GM11168 (cell line): ENCODE measurements around the gene PAQR8.

ENCODE experiments used
- in situ Hi-C: fragments of 300-500 bp; cut with MboI; formaldehyde crosslinking; loops from one replicate; pipeline ENCODE4 v1.12.0; 2022; ENCODE audit warnings: low sequenced_read_pairs; ENCODE audit not compliant: unreplicated experiment

The PAQR8 gene, protein sequence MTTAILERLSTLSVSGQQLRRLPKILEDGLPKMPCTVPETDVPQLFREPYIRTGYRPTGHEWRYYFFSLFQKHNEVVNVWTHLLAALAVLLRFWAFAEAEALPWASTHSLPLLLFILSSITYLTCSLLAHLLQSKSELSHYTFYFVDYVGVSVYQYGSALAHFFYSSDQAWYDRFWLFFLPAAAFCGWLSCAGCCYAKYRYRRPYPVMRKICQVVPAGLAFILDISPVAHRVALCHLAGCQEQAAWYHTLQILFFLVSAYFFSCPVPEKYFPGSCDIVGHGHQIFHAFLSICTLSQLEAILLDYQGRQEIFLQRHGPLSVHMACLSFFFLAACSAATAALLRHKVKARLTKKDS

DNA sequence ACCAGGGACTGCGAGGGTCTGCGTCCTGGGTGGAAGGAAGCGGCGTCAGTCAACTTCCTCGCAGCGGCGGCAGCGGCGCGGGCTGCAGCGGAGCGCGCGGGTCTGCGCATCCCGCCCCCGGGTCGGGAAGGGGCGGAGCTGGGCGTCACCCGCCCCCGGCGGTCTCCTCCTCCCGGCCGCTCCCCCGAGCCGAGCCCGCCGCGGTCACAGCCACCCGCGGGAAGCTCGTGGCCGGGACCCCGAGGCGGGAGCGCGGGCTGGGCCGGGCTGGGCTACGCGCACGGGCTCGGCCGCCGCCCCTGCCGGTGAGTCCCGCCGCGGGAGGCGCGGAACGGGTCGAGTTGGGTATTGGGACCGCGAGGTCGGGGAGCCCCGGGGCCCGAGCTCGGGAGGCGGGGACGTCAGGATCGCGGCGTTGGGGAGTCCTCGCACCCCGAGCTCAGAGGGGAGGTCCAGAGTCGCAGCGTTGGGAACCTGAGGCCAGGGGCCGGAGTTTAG, at the start of gene PAQR8:
Gene PAQR8, plus strand, starts transcription at position 207 of the 498 bp plus-strand sequence. CDS start 41,063 bp downstream, outside the sequence.
- in situ Hi-C loops: no loop called here

DNA sequence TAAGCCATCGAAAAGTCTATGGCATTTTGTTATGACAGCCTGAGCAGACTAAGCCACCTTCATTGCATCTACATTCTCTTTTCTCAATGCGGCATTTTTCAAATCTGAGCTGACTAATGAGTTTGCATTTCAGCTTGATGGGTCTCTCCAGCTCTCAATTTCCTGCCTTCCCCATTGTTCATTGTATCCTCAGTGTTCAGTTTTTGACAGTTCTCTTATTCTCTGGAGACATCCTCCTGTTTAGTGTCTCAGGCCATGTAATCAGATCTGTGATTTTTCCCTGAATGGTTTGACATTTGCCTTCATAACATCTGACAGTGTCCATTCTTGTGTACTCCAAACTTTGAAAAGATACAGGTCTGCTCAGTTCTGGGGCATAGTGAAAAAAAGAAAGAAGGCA, 49.5 kb upstream of the PAQR8 start:
- in situ Hi-C loops: no loop called here

DNA sequence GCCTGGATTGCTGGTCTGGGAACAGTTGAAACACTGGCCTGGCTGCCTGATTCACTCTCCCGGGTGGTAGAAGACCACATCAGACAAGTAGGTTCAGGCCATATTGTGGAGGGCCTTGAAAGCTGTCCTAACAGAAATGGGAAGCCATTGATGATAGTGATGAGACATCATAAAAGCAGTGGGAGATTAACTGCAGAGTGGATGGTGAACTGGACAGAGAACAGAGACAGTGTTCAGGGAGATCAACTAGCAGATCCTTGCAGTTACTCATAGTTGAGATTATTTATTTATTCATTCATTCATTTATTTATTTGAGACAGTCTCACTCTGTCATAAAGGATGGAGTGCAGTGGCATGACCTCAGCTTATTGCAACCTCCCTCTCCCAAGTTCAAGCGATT, 47.2 kb upstream of the PAQR8 start:
- in situ Hi-C loops: no loop called here

DNA sequence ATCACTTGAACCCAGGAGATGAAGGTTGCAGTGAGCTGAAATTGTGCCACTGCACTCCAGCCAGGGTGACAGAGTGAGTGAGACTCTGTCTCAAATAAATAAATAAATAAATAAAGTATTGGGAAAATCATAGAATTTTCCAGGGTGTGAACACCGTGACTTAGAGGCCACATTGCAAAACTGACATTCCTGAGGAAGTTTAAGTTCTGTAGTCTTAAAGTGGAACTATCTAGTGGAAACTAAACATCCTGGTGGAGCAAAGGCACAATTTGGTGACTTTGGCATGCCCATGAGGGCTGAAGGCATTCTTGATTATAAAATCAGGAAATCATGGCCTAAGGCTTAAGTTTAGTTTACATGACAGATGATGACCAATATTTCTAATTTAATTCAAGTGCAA, 44.7 kb upstream of the PAQR8 start:
- in situ Hi-C loops: no loop called here

DNA sequence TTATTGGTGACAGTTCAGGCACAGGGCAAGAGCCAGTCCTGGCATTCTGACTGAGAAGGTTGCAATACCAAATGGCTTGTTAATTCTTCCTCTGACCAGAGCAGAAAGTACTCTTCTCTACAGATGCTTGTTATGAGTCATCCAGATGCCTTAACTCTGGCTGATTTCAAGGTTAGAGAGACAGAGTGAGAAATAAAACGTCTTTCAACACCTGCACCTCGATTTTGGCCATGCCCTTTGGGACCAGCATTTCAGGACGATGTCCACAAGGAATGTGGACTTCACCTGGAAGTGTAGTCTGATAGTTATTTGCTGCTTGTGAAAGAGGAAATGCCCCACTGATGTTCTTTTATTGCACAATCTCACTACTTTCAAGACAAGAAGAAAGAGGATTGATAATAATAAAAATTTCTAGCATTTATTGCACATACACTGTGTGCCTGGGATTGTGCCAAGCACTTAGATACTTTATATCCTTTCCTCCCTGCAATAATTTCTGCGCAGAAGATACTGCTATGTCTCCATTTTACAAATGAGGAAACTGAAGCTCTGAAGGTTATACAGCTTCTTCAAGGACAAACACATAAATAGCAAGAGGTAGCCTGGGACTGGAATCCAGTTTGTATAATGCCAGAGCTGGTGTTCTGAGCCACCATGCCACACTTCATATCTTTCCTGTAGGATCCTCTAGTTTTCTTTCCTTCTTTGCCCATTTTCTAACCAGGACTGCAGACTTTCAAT, 43.9 kb upstream of the PAQR8 start:
- in situ Hi-C loops: no loop called here

DNA sequence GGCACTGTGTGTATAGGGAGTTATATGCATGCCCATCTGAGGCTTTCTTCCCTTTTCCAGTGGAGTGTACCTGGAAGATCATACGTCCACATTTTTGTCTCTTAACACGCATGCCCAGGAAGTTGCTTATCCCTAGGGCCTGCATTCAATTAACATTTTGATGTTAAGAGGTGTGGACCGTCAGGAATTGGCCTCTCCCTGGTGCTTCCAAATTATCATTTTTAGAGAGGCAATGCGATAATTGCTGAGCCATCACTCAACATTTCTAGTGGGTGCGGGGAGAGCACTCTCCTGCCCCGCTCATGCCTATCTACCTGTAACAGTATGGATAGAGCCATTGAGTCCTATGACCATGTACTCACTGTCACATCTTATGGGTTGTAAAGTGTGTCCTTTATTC, 37.8 kb upstream of the PAQR8 start:
- in situ Hi-C loops: no loop called here

DNA sequence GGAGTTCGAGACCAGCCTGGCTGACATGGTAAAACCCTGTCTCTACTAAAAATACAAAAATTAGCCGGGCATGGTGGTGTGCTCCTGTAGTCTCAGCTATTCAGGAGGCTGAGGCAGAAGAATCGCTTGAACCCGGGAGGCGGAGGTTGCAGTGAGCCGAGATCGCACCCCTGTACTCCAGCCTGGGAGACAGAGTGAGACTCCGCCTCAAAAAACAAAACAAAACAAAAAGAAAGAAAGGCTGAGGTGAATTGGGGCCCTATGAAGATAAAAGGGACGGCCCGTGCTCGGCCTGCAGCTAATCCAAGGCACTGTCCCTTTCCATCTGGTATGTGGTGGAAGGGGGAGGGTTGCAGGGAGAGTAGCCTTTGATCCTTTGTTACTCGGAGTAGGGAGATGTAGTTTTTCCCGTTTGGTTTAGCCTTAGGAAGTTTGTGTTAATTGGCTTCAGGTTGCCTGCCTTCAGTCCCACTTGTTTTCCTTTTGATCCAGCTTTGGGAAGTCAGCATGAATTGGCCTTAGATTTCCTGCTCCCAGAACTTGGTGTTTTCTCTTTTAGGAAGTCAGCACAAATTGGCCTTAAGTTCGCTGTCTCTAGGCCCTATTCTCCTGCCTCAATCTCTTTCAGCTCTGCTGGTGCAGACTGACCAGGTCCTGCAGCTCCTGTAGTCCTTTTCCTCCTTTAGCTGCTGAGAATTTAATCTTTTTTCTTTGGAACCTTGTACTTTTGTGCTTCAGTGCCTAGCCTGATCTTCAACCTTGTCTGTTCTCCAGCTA, 36.1 kb upstream of the PAQR8 start:
- in situ Hi-C loops: no loop called here

DNA sequence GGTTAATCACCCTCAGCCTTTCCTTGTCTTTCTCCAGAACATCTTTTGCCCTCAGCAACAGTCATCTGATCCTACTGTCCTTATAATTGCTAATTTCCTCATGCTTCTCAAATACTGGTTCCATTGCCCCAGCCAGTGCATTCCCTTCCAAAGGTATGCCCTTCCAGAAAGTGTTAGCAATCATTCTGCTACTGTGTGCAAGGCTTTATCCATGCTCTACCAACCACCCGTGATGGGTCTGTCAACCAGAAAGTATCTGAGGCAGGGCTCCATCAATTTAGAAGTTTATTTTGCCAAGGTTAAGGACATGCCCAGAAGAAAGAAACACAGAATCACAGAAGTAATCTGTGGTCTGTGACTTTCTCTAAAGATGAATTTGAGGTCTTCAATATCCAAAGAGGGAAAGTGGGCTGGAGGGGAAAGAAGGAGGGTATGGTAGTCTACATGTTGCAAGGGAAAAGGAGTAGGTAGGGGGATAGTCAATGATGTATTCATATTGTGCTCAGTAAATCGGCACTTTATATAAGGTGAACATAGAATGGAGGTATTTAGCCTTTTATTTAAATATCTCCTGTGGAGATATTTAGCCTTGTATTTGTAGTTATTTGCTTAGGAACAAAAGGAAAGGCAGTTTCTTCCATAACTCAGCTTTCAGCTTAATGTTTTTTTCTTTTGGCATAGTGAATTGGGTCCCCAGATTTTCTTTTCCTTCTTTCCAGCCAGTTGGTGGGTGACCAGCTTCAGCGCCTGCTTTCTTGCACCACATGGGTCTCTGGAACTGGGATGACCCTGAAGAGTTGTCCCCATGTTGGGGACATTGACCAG, 35.2 kb upstream of the PAQR8 start:
- in situ Hi-C loops: no loop called here

DNA sequence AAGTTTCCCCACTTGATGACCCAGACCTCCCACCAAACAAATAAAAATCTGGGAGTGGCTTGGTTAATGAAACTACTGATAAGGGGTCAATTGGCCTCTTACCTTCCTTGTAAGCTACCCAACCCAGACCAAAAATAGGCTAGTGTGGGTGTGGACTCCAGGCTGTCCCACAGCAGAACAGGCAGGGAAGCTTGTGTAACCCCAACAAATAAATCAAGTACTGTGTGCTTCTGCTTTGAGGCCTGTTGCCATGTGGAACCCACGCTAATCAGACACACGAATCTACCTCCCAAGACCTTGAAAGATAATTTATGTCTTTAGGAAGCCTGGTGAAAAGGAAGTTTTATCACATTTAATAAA, 33.7 kb upstream of the PAQR8 start:
- in situ Hi-C loops: no loop called here

DNA sequence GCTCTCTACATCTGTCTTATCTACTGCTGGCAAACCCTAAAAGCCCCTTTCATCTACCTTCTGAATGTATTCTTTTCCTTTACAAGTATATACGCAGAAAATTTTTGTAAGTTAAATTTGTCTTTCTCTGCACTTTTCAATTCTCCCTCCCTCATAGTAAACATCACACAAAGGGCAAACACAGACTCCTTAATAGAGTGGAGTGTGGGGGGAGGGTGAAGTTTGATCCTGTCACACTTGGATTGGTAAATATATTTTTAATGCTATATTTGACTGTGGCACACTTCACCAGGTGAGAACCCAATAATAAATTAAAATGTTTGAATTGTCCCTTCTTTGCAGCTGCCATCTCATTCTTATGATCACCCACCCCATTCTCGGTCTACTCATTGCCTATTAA, 33.2 kb upstream of the PAQR8 start:
- in situ Hi-C loops: no loop called here

DNA sequence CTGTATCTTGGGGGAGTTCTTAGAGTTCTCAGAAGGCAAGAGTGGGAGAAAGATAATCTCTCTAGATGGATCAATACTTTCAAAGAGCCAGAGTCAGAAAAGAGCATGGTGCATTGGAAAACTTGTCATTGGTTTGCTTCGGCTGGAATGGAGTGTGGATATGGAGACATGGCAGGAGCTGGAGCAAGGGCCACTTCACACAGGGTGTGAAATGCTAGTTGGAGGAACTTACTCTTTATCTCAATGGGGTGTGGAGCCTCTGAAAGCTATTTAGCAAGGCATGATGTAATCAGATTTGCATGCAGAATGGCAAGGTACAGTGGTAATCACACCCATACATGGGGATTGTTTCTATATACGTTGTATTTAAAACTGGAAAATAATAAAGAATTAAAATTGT, 31.5 kb upstream of the PAQR8 start:
- in situ Hi-C loops: no loop called here

DNA sequence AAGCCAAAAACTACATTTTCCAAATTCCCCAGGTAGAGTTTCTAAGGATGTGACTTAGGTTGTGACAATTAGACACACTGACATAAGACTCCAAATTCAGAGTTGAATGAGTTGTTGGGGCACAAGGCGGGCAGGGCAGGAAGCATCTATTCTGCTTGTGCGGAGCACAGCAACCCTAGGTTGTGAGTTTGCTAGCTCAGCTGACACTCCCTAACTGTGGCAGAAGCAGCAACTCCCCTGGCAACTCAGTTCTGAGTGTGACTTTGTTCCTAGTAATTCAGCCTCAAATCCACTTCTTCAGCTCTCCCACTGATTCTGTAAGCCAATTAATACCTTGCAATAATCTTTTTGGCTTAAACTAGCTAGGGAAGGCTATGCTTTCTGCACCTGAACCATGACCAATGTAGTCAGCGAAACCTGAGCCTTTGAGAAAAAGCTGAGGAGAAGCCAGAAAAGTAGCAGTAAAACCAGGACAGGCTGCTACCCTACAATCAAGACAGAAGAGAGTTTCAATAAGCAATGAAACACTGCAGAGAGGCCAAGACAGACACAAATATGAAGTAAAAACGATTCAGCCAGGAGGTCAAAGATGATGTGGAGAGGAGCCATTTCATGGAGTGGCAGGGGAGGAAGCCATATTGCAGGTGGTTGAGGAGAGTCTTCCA, 30.0 kb upstream of the PAQR8 start:
- in situ Hi-C loops: no loop called here

DNA sequence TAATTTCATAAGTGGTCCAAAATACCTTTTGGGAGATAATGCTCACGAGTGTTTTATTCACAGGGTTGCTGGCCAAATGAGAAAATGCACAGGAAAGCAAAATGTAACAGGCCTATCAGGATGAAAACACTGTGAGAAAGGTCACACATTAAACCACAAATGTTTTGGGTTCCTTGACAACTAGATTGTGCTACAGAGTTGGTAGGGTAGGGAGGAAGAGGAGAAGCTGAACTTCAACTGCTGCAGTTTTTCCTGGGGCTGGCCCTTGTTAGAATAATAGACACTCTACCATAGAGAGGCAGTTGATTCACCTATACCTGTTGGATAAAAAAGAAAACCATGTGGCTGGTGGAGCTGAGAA, 28.1 kb upstream of the PAQR8 start:
- in situ Hi-C loops: no loop called here

DNA sequence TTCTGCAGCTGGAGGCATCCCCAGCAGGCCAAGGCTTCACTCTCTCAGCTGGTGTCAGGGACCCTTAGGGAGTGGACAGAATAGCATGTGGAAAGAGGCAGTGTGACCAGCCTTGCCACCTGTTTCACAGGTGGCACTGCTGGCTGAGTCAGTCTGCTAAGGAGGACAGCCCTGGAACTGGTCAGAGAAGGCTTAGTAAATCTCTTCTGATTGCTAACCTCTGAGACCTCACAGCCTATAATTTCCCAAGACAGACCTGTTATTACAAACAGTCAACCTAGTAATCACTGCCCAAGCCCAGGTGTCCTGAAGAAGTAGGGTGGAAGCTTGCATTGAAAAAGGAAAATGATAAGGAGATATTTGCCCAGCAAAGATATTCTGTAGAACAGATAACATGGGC, 26.4 kb upstream of the PAQR8 start:
- in situ Hi-C loops: no loop called here

DNA sequence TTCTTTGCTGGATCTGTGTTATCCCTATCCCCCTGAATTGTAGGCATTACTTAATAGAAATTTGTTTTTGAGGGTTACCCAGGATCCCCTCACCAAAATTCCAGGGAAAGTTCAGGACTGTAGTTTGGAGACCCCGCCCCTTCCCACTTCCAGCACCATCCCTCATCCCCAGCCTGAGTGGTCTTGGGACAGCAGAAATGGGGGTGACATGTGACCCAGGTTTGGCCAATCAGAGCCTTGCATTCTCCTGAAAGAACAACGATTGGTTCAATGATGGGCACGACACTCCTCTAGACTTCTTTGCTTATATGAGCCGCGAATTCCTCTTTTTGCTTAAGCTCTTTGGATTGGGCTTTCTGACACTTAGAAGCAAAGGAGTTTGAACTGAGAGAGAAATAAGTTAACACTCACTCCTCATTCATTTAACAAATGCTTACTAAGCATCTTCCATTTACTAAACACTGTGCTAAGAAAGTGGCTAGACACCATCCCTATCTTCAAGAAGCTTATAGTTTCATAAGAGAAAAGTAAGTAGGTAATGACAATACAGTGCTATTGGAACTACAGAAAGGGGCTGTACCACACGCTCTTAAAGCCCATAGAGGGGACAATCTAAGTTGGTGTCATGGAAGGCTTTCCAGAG, 24.9 kb upstream of the PAQR8 start:
- in situ Hi-C loops: no loop called here

DNA sequence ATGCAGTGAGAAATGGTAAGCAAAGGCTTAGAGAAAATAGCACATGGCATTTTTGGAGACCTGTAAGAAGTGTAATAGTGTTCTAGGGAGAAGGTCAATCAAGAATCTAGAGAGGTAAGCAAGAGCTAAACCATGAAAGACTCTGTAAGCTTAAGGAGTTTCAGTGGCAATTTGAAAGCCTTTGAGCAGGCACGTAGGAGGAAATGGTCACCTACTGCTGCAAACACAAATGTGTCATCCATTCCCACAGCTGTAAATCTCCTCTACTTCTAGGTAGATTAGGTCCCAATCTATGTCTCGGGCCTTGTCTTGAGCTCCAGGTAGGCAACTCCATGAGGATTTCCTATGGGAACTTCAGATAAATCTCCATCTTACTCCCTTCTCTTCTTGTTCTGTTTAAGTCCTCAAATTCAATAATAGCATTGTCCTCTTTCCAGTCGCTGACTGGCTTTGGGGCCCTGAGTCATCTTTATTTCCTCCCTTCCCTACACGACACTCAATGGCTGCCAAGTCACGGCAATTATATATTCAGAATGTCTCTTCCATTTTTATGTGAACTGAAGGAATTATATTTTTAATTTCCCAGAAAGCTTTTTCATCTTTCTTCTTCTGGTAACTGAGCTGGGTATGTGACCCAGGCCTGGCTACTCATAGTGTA, 24.2 kb upstream of the PAQR8 start:
- in situ Hi-C loops: no loop called here

DNA sequence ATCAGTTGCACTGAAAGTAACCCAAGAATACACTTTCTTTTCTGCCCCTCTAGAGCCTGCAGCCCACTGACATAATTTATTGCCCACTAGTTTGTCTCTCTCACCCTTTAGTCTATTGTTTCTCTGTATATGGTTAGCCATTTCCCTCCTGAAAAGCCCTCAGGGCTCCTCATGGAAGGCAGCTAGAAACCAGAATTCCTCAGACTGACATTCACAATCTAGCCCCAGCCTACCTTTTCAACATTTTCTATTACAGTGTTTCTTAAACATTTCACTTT, 21.4 kb upstream of the PAQR8 start:
- in situ Hi-C loops: no loop called here

DNA sequence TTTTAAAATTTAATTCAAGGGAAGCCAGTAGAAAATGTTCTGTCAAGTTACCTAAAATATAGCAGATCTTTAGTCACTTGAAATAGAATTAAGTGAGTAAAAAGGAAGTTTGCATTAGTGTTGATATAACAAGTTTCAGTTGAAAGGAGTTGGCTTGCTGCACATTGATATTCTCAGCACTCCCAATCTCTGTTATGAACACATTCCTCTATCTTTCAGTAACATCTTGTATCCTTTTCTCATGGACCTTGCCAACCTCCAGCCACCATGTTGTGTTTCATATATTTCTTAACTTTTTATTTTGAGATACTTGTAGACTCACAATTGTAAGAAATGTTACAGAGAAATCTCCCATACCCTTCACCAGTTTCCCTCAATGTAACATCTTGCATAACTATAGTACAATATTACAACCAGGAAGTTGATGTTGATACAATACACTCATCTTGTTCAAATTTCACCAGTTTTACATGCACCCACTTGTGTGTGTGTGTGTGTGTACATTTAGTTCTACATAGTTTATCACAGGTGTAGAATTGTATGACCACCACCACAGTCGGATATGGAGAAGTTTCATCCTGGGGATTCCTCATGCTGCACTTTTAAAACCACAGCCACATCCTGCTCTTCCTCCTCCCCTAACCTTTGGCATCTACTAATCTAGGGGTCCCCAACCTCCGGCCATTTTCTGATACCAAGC, 20.2 kb upstream of the PAQR8 start:
- in situ Hi-C loops: no loop called here
